Limb (tissue), 2 donors: ENCODE results near the gene MRPS24.

Experiments used
- DNase-seq, 2 donors: peaks; one replicate each; pipeline ENCODE4 v3.0.0-alpha.2; 2016; ENCODE audit errors: extremely low spot score in 2 of 2

The MRPS24 gene

DNA sequence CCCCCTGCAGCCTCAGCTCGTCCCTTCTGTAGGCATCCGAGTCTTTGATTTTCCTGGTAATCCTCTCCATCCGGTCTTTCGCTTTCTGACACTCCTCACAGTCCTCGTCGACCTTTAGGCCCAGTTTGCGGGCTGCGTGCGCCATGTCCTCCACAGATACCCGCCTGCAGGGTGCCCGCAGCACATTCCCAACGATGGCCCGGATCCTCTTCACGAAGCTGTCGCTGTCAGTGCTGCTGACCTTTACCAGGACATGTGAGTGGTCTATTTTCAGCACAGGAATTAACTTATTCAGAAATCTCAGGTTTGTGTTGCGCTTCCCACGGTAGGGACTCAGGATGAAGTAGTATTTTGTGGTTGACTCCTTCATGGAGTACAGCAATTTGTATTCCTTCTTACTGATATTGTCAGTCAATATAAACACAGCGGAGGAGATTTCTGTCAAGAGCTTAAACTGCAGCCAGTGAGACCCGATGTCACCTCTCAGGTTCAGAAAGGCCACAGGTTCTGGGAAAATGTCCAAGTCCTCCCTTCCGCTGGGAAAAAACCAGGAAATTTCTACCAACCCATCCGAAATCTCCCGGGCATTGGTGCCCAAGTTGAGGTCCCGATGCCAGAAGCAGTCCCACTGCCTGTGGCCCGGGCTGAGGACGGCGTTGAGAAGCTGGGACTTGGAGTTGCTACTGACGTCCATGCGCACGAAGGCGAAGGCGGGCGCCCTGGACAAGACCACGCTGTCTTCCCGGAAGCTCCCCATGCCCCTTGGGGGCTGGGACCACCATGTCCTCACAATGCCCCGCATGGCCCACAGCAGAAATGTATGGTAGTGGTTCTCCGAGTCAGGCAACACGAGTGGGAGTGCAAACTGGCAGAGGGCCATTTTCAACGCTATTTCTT is 8.9 kb upstream of the MRPS24 start:
- no peak for DNase-seq

DNA sequence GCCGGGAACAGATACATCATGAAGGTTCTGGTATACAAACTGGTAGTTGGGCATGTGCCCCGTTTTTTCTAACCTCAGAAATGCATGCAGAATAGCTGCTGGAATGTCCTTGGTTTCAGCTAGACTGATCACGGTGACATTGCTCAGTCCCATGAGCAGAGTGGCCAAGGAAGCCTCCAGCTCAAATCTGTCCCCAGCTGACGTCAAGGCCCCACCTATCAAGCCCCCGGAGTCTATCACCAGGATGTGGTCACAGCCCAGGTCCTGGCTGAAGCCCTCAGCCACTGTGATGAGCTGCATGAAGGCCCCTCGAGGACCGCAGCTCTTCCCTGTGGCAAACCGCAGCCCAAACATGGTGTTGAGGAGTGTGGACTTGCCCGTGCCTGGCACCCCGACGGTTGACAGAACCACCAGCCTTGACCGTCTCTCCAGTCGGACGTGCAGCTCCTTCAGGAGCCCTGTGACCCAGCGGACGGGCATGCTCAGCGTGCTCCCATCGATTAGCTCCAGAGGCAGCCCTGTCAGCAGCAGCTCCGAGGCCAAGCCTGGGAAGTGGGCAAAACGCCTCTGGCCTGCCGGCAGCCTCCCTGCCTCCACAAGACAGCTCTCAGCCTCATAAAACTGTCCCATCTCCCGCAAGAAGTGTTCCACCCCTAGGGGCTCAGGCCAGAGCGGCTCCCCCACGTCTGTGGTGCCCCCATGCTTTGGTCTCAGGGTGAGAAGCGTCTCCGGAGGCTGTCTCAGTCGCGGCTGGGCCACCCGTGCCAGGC is 7.8 kb upstream of the MRPS24 start:
- DNase-seq, result no peak

DNA sequence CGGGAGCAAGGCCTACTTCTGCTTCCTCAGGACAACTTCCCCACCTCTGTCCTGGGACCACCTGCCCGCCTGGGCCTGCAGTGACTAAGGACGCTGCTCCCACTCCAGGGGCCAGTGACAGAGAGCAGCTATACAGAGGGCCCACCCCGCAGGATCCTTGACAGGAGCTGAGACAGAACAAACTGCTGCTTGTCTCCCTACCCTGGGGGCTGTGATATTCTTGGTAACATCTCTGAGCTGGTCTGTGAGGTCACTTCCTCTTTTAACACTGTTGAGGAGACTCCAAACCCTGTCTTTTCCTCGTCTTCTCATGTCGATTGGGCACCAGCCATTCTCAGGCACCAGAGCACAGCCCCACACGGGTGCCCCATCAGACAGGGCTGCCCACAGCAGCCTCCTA is 6.9 kb upstream of the MRPS24 start:
- DNase-seq, result no peak

DNA sequence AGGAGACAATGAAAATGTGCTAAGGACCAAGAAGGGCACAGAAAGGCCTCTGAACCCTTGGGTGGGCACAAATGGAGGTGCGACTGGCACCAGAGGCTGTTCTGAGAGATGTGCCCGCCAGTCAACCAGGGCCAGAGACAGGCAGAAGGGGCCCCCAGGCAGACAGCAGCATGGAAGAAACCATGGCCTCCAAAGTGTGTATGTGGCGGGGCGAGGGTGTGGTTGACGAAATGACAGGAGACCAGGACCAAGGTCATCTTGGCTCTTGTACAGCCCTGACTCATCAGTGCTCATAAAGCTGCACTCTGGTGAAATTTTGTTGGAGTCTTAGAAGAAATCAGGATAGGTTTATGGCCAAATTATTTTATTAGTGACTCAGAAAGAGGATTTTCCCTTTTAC is 4.0 kb upstream of the MRPS24 start:
- DNase-seq, result no peak

DNA sequence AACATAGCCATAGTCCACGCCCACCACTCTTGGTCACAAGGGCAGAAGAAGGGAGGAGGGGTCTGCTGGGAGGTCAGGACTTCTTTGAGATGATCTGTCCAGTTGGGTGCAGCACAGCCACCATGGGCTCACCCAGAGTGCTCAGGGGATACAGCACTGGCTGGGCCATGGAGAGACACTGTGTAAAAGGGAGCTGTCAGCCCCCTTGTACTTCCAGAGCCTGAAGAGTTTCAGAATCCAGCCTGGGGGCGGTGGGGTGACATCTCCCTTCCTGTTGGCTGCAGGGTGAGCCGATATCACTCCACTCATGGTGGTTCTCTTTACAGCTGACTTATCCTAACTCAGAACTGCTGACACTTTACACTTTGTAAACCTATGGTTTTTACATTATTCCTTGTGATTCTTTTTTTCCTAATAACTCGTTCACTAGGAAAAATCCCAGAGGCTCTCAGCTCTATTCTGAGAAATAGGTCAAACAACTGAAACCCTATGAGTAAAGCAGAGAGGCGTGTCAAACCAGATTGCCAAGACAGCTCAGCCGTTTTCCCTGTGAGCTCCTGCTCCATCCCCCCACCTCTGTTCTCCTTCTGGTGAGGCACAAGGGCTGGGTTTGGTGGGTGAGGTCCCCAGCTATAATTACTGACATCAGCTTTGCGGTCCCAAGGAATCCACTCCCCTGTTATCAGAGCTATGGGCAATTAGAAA is 3.2 kb upstream of the MRPS24 start:
- peak in 1 of 2 donors; percentile 40 for DNase-seq

DNA sequence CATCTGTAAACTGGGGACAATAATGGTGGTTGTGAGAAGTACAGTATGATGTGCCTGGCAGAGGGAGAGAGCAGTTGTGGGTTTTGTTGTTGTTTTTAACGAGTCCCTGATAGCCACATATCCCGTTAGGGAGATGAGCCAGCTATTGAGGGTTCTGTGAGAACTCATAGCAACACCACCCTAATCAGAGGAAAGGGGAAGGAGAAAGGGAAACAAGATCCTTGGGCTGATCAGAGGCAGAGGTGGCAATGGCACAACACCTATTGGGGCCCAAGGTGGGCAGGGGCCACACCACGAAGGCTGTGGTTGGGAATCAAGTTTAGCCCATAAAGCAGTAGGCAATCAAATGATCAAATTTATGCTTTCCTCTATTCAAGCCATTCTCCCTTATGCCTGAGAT is 1.7 kb upstream of the MRPS24 start:
- no peak for DNase-seq

DNA sequence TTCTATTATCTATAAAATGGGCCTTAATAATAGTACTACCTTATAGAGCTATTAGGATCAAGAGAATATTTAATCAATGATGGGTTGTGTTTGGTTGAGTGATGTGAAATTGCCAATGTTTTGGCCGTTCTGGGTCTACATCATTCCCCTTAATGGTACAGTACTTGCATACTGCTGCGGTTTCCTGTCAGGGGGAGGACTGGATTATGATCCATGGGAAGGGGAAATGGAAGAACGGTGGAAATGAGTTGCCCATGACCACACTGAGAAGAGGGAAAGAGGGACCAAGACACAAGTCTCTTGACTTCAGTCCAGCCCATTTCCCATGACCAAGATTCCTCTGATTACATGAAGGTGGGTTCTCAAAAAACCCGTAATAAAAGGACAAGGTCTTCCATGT is 999 bp upstream of the MRPS24 start:
- no peak for DNase-seq

DNA sequence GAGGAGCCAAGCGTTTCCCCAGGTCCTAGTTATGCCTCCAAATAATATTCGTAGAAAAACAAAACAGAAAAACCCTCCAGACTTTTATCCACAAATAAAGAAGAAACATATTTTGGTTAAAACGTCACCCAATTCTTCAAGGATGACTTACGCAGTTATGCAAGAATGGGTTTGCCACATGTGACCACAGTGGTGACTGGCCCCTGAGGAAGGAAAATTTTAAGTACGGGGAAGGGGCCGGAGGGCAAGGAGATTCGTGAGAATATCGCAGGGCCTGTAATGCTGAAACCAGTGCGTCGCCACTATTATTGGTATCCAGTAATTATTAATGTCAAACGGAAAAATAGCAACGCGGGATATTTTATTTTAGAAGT is 537 bp upstream of the MRPS24 start:
- DNase-seq, result no peak

DNA sequence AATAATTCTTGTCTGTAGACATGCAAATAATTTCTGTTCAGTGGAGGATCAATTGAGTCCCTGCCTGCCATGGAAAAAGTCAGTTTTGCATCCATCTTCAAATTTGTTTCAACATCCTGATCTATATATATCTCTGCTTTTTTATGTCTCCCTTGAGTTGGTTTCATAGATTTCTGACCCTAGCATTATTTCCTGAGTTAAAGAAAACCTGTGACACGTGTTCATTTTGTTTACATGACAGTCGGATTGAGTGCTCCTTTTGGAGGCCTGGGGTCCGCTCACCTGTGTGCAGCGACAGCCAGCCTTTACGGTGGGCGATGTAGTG is 674 bp downstream of the MRPS24 start:
- no peak for DNase-seq

DNA sequence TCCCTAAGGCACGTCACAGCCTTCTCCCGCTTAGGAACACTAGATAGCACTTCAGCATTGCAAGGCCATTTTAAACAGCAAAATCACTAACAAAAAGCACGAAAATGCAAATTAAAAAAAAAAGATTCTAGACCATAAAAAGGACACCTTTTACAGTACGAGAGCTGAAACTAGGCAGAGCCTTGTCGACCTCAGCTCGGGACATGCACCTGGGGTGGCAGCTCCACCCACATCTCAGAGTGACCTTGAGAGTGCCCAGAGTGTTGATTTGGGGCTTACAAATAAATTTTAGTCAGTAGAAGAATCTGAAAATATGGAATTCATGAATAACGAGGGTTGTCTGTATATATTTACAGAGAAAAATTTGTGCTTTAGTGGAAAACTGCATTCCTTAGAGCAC is 1.1 kb downstream of the MRPS24 start:
- no peak for DNase-seq

DNA sequence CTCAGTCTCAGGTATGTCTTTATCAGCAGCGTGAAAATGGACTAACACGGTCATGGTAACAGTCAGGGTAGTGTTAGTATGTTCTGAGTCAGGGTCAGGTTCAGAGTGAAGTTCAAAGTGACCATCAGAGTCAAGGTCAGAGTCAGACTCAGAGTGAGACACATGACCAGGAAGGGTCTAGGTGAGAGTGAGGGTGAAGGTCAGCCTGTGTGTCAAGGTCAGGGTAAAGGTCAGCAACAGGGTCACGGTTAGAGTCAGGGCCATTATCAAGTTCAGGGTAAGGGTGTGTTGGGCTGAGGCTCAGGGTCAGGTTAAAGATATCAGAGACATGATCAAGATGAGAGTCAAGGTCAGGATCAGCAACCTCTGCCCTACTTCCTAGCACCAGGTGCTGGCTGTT is 4.0 kb downstream of the MRPS24 start:
- DNase-seq, result no peak

DNA sequence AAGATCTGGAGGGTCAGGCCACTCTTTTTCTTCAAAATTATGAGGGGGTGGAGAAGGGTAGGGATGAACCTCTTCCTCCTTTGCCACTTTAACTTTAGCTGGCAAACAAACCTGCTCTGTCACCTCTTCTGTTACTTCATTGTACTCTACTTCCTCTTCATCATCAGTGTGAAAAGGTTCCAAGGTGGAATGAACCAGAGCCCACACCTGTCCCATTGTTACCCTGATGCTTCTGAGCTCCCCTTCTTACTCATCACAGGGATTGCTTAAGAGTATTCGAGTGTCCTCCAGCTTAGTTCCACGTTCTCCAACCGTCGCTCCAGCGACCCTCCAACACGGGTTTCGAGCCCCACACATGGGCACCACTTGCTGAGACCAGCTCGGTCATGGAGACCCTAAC is 5.2 kb downstream of the MRPS24 start:
- no peak for DNase-seq

DNA sequence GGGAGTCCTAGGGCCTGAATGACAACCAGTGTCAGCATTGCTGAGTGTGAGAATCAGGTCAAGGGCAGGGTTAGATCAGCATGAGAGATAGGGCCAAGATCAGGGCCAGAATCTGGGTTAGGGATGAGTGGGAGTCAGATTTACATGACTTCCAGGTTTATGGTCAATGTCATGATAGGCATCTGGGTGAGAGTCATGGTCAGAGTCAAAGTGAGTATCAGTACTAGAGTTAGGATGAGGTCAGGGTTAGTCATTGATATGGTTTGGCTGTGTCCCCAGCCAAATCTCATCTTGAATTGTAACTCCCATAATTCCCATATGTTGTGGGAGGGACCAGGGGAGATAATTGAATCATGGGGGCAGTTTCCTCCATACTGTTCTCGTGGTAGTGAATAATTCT is 12.3 kb downstream of the MRPS24 start:
- DNase-seq, result no peak

DNA sequence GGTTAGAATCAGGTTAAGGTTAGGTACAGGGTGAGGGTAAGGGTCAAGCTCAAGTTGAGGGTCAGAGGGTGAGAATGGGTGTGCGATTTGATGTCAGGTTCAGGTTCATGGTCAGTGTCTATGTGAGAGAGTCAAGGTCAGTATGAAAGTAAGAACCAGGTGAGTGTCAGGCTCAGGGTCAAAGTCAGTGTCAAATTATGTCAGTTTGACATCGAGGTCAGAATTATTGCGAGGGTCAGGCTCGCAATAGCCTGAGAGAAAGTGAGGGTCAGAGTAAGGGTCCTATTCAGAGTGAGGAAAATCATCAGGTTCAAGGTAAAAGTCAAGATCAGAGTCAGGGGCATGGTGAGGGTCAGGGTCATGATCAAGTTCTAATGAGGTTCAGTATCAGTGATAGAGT is 13.0 kb downstream of the MRPS24 start:
- no peak for DNase-seq

DNA sequence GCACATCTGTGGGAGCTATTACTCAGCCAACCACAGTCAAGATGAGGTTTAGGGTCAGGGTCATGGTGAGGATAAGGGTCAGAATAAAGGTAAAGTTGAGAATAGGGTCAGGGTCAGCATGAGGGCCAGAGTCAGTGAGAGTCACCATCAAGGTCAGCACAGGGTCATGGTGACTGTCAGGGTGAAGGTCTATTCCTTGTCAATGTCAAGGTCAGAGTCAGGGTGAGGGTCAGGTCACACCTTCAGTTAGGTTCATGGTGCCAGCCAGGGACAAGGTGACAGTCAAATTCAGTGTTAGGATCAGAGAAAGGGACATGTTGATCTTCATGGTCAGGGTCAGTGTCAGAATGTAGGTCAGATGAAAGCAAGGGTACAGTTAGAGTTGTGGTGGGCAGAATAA is 14.1 kb downstream of the MRPS24 start:
- no peak for DNase-seq

DNA sequence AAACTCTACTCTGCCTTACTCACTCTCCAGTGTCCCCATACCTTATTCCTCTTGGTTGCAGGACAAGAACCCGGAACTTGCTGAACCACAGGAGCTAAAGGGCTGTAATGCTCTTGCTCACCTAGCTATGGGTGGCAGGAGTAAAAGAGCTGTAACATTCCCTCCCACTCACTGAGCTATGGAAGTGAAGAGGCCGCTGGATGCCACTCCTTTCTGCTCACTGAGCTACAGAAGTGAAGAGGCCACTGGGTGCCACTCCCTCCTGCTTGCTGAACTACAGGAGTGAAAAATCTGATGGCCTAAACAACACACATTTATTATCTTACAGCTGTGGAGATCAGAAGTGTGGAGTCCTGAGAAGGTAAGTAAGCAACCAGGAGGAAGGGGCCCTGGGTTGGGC is 17.5 kb downstream of the MRPS24 start:
- no peak for DNase-seq

DNA sequence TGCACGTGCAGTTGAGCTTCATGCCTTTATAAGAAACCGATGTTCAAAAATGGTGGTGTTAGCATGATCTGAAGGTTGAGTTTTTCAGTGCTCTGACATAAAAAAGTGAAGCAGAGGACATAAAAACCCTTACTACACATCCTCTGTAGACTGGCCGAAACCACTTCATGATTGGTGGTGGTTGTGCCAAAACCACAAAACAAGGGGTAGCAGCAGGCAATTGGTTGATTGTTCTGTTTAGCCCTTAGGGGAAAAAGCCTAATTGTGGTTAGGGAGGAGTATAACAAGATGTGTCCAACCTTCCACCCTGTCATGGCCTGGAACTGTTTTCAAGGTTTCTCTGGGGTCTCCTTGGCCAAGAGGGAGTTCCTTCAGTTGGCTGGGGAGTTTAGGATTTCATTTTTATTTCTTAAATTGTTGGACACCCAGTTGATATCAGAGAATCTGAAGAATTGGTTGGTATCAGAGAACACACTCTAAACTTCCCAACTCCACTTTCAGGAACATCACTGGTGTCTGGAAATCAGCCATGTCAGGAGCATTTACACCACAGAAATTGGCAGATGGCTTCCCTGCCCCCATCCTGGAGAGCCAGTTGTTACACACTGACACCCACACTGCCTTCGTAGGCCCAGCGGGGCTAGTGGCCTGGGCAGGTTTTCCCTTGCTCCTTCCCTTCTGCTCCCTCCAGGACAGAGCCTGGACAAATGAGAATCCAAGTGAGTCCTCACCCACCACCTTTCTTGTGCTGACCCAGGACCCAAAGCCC is 18.8 kb downstream of the MRPS24 start:
- no peak for DNase-seq

DNA sequence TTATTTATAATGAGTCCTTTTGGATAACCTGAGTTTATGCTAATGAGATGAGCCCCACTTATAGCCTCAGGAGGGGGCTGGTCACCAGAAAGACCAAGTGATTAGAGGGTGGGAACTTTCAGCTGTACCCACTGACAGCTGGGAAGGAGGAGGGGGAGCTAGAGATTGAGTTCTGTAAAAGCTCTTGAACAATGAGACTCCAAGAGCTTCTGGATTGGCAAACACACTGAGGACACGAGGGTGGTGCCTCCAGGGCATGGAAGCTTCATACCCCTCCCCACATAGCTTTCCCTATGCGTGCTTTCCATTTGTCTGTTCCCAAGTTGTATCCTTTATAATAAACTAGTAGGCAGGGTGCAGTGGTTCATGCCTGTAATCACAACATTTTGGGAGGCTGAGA is 20.3 kb downstream of the MRPS24 start:
- no peak for DNase-seq

DNA sequence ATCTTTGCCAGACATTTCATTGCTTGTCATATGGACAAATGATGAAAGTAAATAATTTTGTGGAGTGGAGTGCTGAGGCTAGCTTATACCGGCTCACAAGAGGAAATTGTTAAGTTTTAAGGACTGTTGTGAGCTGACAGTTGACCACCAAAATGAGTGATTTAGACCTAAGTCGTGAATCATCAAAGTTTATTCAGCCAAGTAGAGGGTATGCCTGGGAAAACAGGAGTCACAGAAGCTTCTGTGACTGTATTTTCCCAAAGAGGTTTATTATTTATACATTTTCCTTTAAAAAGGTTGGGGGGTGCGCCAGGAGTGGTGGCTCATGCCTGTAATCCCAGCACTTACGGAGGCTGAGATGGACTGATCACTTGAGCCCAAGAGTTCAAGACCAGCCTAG is 21.8 kb downstream of the MRPS24 start:
- no peak for DNase-seq

DNA sequence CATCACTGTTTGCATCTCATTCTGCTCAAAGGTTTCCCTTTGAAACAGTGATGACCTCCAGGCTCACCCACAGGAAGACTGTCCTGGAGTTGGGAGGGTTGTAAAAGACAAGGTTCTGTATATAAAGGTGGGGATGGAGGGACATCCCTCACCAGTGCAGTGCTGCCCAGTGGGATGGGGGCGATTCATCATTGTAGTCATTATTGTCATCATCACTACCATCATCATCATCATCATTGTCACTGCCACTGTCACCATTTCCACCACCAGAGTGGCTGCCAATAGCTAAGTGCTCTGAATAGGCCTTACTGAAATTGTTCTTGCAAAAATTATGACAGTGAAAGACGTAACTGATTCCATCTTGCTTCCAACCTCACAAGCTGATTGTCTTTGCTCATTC is 24.7 kb downstream of the MRPS24 start:
- DNase-seq, result no peak

DNA sequence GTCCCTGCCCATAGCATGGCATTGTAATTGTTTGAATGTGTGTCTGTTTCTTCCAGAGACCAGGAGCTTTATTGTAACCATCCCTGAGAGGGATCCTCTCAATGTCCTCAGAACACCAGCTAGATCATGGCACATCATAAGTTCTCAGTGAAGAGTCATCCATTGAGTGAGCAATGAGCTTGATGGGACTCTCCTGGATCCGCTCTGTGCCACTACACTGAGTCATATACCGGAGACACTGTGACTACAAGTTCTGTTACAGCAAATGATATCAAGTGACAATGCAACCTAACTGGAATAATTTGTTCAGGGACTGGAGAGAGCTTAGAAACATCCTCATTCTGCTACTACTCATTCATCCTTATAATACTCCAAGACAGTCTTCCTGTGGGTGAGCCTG is 25.1 kb downstream of the MRPS24 start:
- no peak for DNase-seq

DNA sequence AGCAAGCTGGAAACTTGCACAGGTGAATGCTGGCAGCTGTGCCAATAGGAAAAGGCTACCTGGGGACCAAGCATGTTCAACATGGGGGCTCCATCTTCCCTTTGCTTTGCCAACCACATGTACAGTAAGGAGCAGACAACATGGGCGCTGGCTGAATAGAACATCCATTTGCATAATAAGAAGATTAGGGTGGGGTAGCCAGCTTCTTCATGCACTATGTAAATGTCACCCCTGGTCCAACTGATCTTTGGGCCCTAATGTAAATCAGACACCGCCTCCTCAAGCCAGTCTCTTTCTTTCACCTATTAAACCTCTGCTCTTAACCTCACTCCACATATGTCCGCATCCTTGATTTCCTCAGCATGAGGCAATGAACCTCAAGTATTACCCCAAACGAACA is 26.0 kb downstream of the MRPS24 start:
- no peak for DNase-seq
